HG03575 (cell line): Measurements from ENCODE around the gene MEGF6.

Experiments used
- ATAC-seq: cut with Tn5 transposase; IDR thresholded peaks from one replicate; pipeline ENCODE4 v1.9.1; 2021; ENCODE audit not compliant: unreplicated experiment, insufficient number of reproducible peaks, low FRiP score; ENCODE audit errors: extremely low read depth

The MEGF6 gene

GRCh38 chr1:3548895-3549294 lies 62.4 kb downstream of the MEGF6 start:
- ATAC-seq = no peak

DNA sequence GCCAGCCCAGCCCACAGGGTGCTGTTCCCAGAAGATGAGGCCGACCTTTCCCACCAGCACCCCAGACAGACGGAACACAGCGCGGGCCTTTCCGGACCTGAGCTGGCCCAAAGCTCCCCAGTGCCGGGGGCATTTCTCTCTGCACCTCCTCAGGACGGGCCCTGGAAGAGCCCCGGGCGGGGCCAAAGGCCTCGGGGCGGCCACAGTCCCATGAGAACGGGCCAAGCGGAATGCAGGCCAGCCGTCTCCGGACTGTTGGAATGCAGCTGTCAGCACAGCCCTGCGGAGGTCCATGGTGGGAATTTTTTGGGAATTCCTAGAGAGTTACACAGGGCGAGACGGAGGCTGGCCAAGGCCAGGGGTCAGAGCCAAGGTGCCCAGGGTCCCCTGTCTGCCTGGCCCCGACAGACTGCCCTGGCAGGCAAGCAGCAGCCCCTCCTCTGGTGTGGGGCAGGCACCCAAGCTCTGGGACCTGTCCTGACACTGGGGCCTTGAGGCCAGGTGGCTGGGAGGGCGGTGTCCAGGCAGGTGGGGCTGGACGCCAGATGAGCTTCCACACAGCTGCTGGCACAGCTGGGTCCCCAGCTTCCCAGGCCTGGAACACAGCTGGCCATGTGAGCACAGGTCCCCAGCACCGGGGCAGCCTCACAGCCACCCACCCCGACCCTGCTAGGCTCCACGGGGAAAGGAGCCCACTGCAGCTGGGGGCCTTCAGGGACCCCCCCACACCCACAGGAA lies 63.0 kb downstream of the MEGF6 start:
- no peak for ATAC-seq

DNA sequence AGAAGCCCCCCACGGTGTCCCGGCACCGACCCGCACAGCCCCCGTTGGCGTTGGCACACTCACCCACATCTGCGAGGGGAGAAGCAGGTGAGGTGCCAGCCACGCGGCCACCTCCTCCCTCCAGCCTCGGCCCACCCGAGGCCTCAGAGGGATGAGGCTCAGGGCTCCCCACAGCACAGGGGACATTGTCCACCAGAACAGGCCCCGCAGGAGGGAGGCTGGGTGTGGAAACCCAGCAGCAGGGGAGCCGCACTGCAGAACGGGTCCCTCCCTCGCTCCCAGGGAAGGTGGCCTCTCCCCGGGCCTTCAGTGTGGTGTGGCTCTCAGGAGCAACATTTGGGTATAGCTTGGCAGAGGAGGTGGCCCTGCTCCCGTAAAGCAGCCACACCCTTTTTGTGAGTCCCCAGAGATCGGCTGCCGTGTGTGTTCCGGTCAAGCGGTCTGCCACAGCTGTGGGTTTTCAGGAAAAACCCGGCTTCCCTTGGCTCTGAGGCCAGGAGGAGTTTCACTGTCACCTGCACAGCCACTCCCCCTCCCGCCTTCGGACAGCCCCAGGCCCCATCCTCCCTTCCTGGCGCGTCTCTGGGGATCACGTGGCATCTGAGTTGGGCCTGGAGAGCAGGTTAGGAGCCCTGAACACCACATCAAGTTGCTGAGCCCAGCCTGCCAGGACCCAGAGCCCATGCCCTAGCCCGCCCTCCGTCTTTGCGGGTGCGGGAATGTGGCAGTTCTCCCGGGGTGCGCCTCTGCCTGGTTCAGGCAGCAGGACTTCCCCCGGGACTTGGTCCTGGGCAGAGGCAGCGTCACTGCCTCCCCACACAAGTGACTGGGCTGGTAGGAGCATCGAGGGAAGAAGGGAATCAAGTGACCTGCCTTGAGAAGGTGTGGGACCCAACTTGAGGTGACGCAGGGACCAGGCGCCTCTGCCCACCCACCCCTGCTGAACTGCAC lies 64.0 kb downstream of the MEGF6 start:
- no peak for ATAC-seq

GRCh38 chr1:3546048-3546384 lies 65.3 kb downstream of the MEGF6 start:
- ATAC-seq = no peak

DNA sequence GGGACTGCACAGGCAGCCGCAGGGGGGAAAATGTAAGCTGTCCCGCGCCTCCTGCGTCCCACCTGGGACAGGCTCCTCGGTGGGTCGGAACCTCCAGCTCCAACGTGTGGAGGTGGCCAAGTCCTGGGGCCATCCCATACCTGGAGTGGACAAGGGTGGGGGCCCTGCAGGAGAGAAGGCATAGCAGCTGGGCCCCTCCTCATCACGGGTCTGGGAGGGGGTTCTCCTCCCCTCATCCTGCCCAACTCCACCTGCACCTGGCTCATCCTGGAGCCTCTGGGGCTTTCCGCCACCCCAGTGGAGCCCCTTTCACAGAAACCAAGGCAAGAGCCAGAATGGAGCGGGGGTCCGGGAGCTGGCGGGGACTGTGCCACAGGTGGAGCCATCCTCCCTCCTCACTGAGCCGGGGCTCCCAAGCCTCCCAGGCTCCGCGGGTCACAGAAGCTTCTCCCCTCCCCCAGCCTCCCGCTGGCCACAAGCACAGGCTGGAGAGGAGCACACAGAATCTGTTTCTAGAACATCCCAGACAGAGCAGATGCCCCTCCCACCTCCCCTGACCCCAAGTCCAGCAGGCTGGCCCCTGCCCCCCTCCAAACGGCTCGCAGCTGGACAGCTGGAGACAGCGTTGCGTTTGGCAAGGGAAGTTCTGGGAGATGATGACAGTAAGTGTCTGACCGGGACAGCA lies 65.8 kb downstream of the MEGF6 start:
- ATAC-seq = no peak

DNA sequence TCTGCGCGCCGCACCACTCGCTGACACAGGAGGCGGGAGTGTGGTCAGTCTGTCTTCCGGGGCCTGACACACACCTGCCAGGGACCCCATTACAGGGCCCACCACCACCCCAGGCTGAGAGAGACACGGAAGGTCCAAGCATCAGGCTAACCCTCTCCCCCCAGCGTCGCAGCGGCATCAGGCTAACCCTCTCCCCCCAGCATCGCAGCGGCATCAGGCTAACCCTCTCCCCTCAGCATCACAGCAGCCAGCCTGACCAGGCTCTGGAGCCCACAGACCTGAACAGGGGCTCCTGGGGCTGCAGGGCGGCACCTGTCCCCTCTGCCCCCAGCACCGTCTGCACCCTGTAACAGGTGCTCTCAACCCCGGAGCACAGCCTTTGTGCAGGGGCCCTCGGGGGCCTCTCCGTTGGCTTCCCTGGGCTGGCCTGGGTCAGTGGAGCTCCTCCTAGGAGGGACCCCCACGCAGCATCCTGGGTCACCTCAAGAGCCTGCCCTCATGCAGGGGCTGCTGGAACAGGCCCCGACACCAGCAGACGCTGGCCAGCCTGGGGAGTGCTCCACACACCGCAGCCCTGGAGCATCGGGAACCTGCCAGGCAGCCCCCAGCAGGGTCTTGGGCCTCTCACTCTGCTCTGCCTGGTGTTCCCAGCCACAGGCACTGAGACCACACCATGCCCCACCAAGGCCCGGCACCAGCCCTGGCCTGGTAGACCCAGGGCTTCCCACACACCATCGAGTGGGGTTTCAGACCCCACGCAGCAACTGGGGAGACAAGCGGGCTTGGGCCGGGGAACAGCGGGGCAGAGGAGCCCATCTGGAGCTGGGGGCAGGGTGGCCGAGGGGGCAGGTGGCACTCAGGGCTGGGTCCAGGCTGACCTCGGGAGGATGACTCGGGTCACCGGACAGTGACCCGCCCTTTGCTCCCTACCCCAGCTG lies 67.0 kb downstream of the MEGF6 start:
- no peak for ATAC-seq

GRCh38 chr1:3543076-3544039 lies 68.0 kb downstream of the MEGF6 start:
- no peak for ATAC-seq

DNA sequence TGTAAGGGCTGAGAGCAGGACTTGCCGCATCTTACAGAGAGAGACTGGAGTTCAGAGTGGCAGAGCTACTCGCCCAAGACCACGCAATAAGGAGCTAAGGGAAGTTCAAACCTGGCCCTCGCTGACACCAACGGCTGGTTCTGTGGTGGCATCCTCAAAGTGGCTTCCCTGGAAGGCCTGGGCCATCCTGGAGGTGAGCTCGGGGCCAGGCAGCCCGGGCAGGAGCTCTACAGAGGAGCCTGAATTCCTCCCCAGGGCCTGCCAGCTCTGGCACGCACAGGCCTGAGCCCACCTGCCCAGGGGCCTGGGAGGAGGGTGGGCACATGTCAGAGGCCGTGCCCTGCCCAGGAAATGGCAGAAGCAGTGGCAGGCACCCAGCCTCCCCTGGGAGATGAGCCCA lies 68.6 kb downstream of the MEGF6 start:
- no peak for ATAC-seq

GRCh38 chr1:3541936-3542335 lies 69.4 kb downstream of the MEGF6 start:
- ATAC-seq = no peak

- ATAC-seq = no peak
These were observed 69.8 kb downstream of the MEGF6 start for GRCh38 chr1:3541465-3541864.

- no peak for ATAC-seq
These were observed 70.4 kb downstream of the MEGF6 start for GRCh38 chr1:3540876-3541275.

GRCh38 chr1:3539707-3540425 lies 71.4 kb downstream of the MEGF6 start:
- ATAC-seq = no peak

DNA sequence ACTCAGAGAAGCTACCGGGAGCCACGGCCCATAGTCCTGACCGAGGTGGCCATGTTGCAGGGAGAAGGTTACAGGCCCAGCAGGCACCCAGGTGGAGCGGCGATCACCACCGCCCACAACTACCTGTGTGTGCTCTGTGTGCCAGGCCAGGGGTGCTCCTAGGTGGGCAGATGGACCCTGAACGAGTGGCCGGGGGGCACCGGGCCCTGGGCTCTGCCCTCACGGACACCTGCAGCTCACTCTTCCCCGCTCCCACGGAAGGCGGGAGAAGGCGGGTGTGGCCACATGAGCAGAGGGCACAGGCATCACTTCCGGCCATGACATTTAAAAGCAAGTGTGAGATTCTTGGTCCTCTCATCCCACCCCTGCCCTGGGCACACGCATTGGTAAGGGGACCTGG lies 73.9 kb downstream of the MEGF6 start:
- no peak for ATAC-seq

GRCh38 chr1:3536420-3537195 lies 74.7 kb downstream of the MEGF6 start:
- ATAC-seq = no peak

DNA sequence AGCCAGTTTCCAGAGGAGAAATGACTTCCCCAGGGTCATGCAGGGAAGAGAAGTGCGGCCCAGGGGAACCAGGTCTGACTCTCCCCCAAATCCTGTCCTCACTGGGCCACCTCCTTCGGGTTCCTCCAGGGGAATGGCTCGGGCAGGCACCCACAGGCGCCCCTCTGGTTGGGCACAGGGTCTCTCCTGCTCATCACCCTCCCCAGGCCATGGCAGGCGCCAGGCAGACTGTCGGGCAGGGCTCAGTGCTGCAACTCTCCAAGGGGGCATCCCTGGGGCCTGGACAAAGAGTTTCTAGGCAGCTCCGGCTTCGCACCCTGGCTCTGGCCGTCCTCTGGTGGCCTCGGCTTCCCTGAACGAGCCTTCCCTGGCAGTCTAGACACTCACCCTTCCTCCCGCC lies 75.6 kb downstream of the MEGF6 start:
- ATAC-seq = no peak

- ATAC-seq = no peak
These were observed 76.3 kb downstream of the MEGF6 start for GRCh38 chr1:3534803-3535637.
